PFSK-1 (cell line): ENCODE measurements around the gene RAB44.

Experiments
- FOXP2 ChIP-seq: optimal IDR thresholded peaks from 2 replicates; pipeline ENCODE3; 2011; ENCODE audit warnings: borderline replicate concordance, control low read depth, inconsistent platforms; ENCODE audit not compliant: insufficient read depth; ENCODE audit errors: extremely low read length, extremely low read depth
- POLR2AphosphoS5 ChIP-seq: IDR thresholded peaks from 2 replicates; pipeline ENCODE4 v1.6.1; 2012; ENCODE audit warnings: low read depth, mild to moderate bottlenecking, control low read depth, low read length, moderate library complexity
- REST ChIP-seq, 2 experiments: IDR thresholded peaks; 2 replicates each; pipeline versions ENCODE4 v1.6.1 to v1.8.0; 2011 to 2012; ENCODE audit warnings: low read depth in 2 of 2, low read length in 2 of 2, control low read depth in 1 of 2, inconsistent platforms in 1 of 2, mild to moderate bottlenecking in 1 of 2, moderate library complexity in 1 of 2; ENCODE audit not compliant: insufficient read depth in 1 of 2
- SIN3A ChIP-seq: IDR thresholded peaks from 2 replicates; pipeline ENCODE4 v1.6.1; 2012; ENCODE audit warnings: mild to moderate bottlenecking, low read length, moderate library complexity, borderline replicate concordance; ENCODE audit not compliant: insufficient read depth
- TAF1 ChIP-seq: IDR thresholded peaks from 2 replicates; pipeline ENCODE4 v1.6.1; 2012; ENCODE audit warnings: low read length, control low read depth, borderline replicate concordance; ENCODE audit not compliant: insufficient read depth

RAB44 gene

GRCh38 chr6:36688739-36689075 is 8.9 kb upstream of the RAB44 start:
- TF ChIP-seq FOXP2, result no peak

- no peak for TF ChIP-seq SIN3A
Observed at GRCh38 chr6:36691011-36691410, 6.6 kb upstream of the RAB44 start.

- TF ChIP-seq TAF1, result no peak
- no peak for TF ChIP-seq POLR2AphosphoS5
- TF ChIP-seq FOXP2, result no peak
- no peak for TF ChIP-seq SIN3A
- TF ChIP-seq REST (IDR thresholded peaks at IDR 0.05; ENCODE audit: insufficient read depth in 1 of 2, low read depth in 2 of 2, low read length in 2 of 2), result no peak
Observed at GRCh38 chr6:36691612-36692011, 6.0 kb upstream of the RAB44 start.

- TF ChIP-seq TAF1 (no peak), POLR2AphosphoS5 (no peak), FOXP2 (no peak), SIN3A (no peak), REST (IDR thresholded peaks at IDR 0.05; ENCODE audit: insufficient read depth in 1 of 2, low read depth in 2 of 2, low read length in 2 of 2) (no peak)
Observed at GRCh38 chr6:36692220-36692619, 5.4 kb upstream of the RAB44 start.

- TF ChIP-seq FOXP2 (no peak), SIN3A (no peak), REST (IDR thresholded peaks at IDR 0.05; ENCODE audit: insufficient read depth in 1 of 2, low read depth in 2 of 2, low read length in 2 of 2) (no peak), POLR2AphosphoS5 (no peak), TAF1 (no peak)
Observed at GRCh38 chr6:36692861-36693702, 4.5 kb upstream of the RAB44 start.

- TF ChIP-seq FOXP2 (no peak), TAF1 (no peak), SIN3A (no peak), REST (IDR thresholded peaks at IDR 0.05; ENCODE audit: insufficient read depth in 1 of 2, low read depth in 2 of 2, low read length in 2 of 2) (no peak), POLR2AphosphoS5 (no peak)
Observed at GRCh38 chr6:36694616-36695015, 3.0 kb upstream of the RAB44 start.
